GM12873 (cell line): ENCODE measurements around the gene GALR2.

Experiments
- CTCF ChIP-seq: IDR thresholded peaks from 2 replicates; pipeline ENCODE4 v1.5.1; 2012; ENCODE audit warnings: low read depth, mild to moderate bottlenecking, moderate library complexity, low read length, control low read depth; ENCODE audit not compliant: insufficient read depth; ENCODE audit errors: missing control alignments

The GALR2 gene

DNA sequence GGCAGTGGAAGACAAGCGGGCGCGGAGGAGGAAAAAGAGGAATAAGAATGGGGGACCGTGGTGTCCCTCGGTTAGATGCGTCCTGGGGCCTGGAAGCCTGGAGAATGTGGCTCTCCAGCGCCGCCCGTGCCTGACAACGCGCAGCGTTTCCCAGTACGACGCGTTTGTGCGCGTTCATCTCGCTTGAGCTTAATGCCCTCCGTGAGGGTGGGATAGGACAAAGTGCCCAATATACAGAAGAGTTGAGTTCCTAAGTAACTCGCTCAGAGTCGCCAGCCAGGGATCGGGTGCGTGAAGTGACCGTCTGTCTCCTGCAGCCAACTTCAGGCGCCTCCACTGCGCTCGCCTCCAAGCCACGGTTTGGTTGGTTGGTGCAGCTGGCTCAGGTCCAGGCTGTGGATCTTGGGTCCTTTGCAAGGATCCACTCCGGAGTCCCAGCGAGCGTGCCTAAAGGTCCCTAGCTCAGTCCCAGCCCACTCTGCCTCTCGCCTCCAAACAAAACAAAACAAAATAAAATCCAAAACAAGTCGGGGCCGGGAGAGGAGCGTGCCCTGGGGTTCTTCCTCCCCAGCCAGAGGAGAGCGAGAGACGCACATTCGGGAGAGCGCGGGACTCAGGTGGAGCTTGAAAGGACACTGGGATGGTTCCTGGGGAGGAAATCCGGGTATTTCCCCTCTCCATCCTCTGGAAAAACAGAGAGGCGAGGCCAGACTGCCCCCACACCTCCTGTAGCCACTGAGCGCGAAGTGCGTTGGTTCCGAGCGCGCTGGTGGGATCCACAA is 974 bp downstream of the GALR2 start:
- peak; percentile 28 for TF ChIP-seq CTCF

- TF ChIP-seq CTCF: no peak
Measured at GRCh38 chr17:76076146-76076764, 1.7 kb downstream of the GALR2 start.

DNA sequence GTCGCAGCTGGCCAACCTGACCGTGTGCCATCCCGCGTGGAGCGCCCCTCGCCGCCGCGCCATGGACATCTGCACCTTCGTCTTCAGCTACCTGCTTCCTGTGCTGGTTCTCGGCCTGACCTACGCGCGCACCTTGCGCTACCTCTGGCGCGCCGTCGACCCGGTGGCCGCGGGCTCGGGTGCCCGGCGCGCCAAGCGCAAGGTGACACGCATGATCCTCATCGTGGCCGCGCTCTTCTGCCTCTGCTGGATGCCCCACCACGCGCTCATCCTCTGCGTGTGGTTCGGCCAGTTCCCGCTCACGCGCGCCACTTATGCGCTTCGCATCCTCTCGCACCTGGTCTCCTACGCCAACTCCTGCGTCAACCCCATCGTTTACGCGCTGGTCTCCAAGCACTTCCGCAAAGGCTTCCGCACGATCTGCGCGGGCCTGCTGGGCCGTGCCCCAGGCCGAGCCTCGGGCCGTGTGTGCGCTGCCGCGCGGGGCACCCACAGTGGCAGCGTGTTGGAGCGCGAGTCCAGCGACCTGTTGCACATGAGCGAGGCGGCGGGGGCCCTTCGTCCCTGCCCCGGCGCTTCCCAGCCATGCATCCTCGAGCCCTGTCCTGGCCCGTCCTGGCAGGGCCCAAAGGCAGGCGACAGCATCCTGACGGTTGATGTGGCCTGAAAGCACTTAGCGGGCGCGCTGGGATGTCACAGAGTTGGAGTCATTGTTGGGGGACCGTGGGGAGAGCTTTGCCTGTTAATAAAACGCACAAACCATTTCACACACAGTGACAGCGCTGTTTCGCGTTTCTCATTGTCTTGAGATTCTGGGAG is 2.4 kb downstream of the GALR2 start:
- no peak for TF ChIP-seq CTCF

GRCh38 chr17:76077584-76078110 is 3.1 kb downstream of the GALR2 start:
- no peak for TF ChIP-seq CTCF

GRCh38 chr17:76078860-76079534 is 4.4 kb downstream of the GALR2 start, which contains the start of gene ZACN:
ZACN (plus strand) TSS chr17:76079182; CDS start chr17:76079265, 83 bp downstream.
- TF ChIP-seq CTCF: no peak

- TF ChIP-seq CTCF: no peak
Measured at GRCh38 chr17:76079535-76079955, 5.0 kb downstream of the GALR2 start.
